Mammary epithelial cell (primary cell): Measurements from ENCODE around the gene MYO1D.

Experiments used
- CTCF ChIP-seq, 2 donors: IDR thresholded peaks in 1 of 2; conservative IDR thresholded peaks in 1 of 2; 2 replicates each; pipeline ENCODE4 v1.5.1; 2011 to 2012; ENCODE audit warnings: inconsistent platforms in 2 of 2, low read length in 2 of 2, mild to moderate bottlenecking in 2 of 2, control low read depth in 1 of 2, low read depth in 1 of 2; ENCODE audit not compliant: insufficient read depth in 1 of 2; ENCODE audit errors: extremely low read depth in 1 of 2
- EZH2 ChIP-seq: IDR thresholded peaks from 2 replicates; pipeline ENCODE4 v1.6.1; 2012; ENCODE audit warnings: low read length, inconsistent platforms, borderline replicate concordance

GRCh38 chr17:32684087-32684958 is 192.6 kb downstream of the MYO1D start:
- no peak for TF ChIP-seq EZH2
- no peak for TF ChIP-seq CTCF (conservative IDR thresholded peaks at IDR 0.05 in 1 of 2, IDR thresholded peaks at IDR 0.05 in 1 of 2; ENCODE audit: extremely low read depth in 1 of 2, insufficient read depth in 1 of 2, low read depth in 1 of 2, low read length in 2 of 2)
